Breast epithelium (tissue), 4 donors: ENCODE measurements around the gene VEZT. TPM values are rescaled to one million over a fixed set of nuclear protein-coding genes. Genes with fewer than 3 reads are reported as not detected.

Source experiments
- DNase-seq, 2 donors: peaks; one replicate each; pipeline ENCODE4 v3.0.0-alpha.2; 2019; ENCODE audit warnings: low spot score in 2 of 2
- H3K27ac ChIP-seq, 2 donors: fragments of 200-600 bp; sonication (generic) in 1 of 2; one replicate each; pipeline ENCODE4 v1.5.1; 2016 to 2019; ENCODE audit warnings: mild to moderate bottlenecking in 1 of 2
- H3K27me3 ChIP-seq, 2 donors: fragments of 200-600 bp; sonication (generic) in 1 of 2; one replicate each; pipeline versions ENCODE4 v1.5.1 to v1.6.0; 2017 to 2019; ENCODE audit warnings: control low read depth in 1 of 2, mild to moderate bottlenecking in 1 of 2
- H3K36me3 ChIP-seq: fragments of 200-600 bp; one replicate; pipeline ENCODE4 v1.5.1; 2019
- H3K4me1 ChIP-seq, 2 donors: fragments of 200-600 bp; sonication (generic); one replicate each; pipeline ENCODE4 v1.5.1; 2016 to 2019; ENCODE audit warnings: control low read depth in 1 of 2
- H3K4me3 ChIP-seq, 3 donors: fragments of 200-600 bp; sonication (generic); 1 replicate in 2 of 3; 2 replicates in 1 of 3; pipeline ENCODE4 v1.5.1; 2016 to 2019; ENCODE audit warnings: mild to moderate bottlenecking in 3 of 3, moderate library complexity in 2 of 3
- H3K9me3 ChIP-seq, 2 donors: fragments of 200-600 bp; sonication (generic) in 1 of 2; one replicate each; pipeline ENCODE4 v1.5.1; 2016 to 2019; ENCODE audit warnings: control low read depth in 1 of 2
- POLR2A ChIP-seq: fragments of 450-650 bp; IDR thresholded peaks from one replicate; pipeline ENCODE4 v1.6.1; 2016; ENCODE audit warnings: antibody characterized with exemption, mild to moderate bottlenecking, moderate library complexity
- POLR2AphosphoS5 ChIP-seq, 3 donors: sonication (generic); formaldehyde crosslinking; IDR thresholded peaks; one replicate each; pipeline ENCODE4 v1.6.1; 2017; ENCODE audit warnings: antibody characterized with exemption in 3 of 3
- intact Hi-C: fragments of 100-400 bp; cut with DNase I; formaldehyde crosslinking; loops from one replicate; pipeline ENCODE4 v1.15.1; 2023; ENCODE audit warnings: low total_unique reads
- total RNA-seq, 3 donors: library from RNA; depleted of rRNA; stranded (reverse); fragments of >200 nt; gene quantifications; one replicate each; pipeline ENCODE4 v1.1.0, GENCODE V29; 2016
- TF ChIP-seq, protein P1 (sequence below), 3 donors: fragments of 450-650 bp; IDR thresholded peaks; one replicate each; pipeline ENCODE4 v1.5.1; 2016 to 2017; ENCODE audit warnings: antibody characterized with exemption in 3 of 3, mild to moderate bottlenecking in 3 of 3, moderate library complexity in 3 of 3

Gene VEZT
- total RNA-seq, 3 donors from 2014 or later: 72.8 to 126 (median 73.8) TPM

DNA sequence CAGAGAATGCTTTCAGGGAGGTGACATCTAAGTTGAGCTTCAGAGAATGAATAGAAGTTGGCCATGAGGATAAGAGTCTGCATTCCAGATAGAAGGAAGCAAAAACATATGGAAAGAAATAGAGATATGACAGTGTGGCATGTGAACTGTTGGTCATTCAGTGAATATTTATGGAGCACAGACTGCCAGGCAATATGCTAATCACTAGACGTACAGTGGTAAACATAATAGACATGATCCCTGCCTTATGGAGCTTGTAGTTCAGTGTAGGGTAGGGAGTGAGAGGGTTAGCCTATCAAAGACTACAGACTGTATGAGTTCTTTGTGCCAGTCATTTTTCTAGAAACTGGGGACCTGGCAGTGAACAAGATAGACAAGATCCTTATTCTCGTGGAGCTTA is 53.9 kb downstream of the VEZT start:
- no peak overlapping the region for H3K27ac ChIP-seq
- no peaks in the 10 kb centered on the region for H3K27me3 ChIP-seq
- no peak overlapping the region for H3K4me3 ChIP-seq
- TF ChIP-seq, protein P1, sequence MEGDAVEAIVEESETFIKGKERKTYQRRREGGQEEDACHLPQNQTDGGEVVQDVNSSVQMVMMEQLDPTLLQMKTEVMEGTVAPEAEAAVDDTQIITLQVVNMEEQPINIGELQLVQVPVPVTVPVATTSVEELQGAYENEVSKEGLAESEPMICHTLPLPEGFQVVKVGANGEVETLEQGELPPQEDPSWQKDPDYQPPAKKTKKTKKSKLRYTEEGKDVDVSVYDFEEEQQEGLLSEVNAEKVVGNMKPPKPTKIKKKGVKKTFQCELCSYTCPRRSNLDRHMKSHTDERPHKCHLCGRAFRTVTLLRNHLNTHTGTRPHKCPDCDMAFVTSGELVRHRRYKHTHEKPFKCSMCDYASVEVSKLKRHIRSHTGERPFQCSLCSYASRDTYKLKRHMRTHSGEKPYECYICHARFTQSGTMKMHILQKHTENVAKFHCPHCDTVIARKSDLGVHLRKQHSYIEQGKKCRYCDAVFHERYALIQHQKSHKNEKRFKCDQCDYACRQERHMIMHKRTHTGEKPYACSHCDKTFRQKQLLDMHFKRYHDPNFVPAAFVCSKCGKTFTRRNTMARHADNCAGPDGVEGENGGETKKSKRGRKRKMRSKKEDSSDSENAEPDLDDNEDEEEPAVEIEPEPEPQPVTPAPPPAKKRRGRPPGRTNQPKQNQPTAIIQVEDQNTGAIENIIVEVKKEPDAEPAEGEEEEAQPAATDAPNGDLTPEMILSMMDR (IDR thresholded peaks at IDR 0.05): no peak
- TF ChIP-seq POLR2A: no peak
- TF ChIP-seq POLR2AphosphoS5 (IDR thresholded peaks at IDR 0.05): no peak
- no peaks in the 10 kb centered on the region for H3K4me1 ChIP-seq
- intact Hi-C loops: no loop called here
- no peak for DNase-seq
- no peaks in the 10 kb centered on the region for H3K9me3 ChIP-seq
- no peaks in the 10 kb centered on the region for H3K36me3 ChIP-seq

DNA sequence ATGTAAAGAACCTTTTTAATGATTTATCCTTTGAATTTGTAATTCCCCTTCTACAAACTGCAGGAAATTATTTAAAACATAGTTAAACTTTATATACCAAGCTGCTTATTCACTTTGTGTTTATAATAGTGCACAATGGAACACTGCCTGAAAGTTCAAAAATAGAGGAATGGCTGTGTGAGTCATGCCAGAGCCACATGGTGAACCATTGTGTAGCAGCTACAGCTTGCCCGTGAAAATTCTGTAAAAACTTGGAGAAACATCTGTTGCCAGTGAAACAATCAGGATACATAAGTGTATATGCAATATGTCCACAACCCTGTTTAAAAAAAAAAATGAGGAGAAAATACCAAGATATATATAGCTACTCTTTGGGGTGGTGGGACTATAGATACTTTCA is 59.5 kb downstream of the VEZT start:
- Histone ChIP-seq H3K27ac (no peak overlapping the region), H3K4me3 (no peak overlapping the region), H3K36me3 (no peaks in the 10 kb centered on the region), H3K27me3 (no peaks in the 10 kb centered on the region), H3K4me1 (no peaks in the 10 kb centered on the region), H3K9me3 (no peaks in the 10 kb centered on the region)
- DNase-seq: no peak
- TF ChIP-seq POLR2A (no peak), POLR2AphosphoS5 (IDR thresholded peaks at IDR 0.05) (no peak)
- TF ChIP-seq, protein P1 (IDR thresholded peaks at IDR 0.05): no peak
- intact Hi-C loops: no loop called here

GRCh38 chr12:95279856-95280255 is 62.2 kb downstream of the VEZT start:
- TF ChIP-seq POLR2AphosphoS5 (IDR thresholded peaks at IDR 0.05): no peak
- no peaks in the 10 kb centered on the region for H3K4me1 ChIP-seq
- H3K36me3 ChIP-seq: peaks cover 6% of the 10 kb centered on the region
- intact Hi-C loops: no loop called here
- no peaks in the 10 kb centered on the region for H3K9me3 ChIP-seq
- no peaks in the 10 kb centered on the region for H3K27me3 ChIP-seq
- no peak overlapping the region for H3K4me3 ChIP-seq
- no peak overlapping the region for H3K27ac ChIP-seq
- no peak for DNase-seq

DNA sequence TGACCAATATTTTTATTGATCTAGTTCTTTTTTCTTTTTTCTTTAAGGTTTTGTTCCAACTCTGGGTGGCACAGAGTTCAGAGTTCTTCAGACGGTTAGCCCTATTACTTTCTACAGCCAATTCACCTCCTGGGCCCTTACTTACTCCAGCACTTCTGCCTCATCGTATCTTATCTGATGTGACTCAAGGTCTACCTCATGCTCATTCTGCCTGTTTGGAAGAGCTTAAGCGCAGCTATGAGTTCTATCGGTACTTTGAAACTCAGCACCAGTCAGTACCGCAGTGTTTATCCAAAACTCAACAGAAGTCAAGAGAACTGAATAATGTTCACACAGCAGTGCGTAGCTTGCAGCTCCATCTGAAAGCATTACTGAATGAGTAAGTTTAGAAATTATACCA is 64.7 kb downstream of the VEZT start:
- DNase-seq: no peak
- Histone ChIP-seq H3K27me3 (no peaks in the 10 kb centered on the region), H3K27ac (no peak overlapping the region), H3K4me1 (no peaks in the 10 kb centered on the region), H3K9me3 (no peaks in the 10 kb centered on the region), H3K4me3 (no peak overlapping the region), H3K36me3 (peaks cover 6% of the 10 kb centered on the region)
- intact Hi-C loops: no loop called here
- TF ChIP-seq POLR2AphosphoS5 (IDR thresholded peaks at IDR 0.05) (no peak), POLR2A (no peak)
- TF ChIP-seq, protein P1 (IDR thresholded peaks at IDR 0.05): no peak

- H3K27ac ChIP-seq: no peak overlapping the region
- H3K36me3 ChIP-seq: peaks cover 6% of the 10 kb centered on the region
- intact Hi-C loops: no loop called here
- TF ChIP-seq POLR2A: no peak
- DNase-seq: no peak
- H3K9me3 ChIP-seq: no peaks in the 10 kb centered on the region
- H3K4me3 ChIP-seq: no peak overlapping the region
- H3K4me1 ChIP-seq: no peaks in the 10 kb centered on the region
- H3K27me3 ChIP-seq: no peaks in the 10 kb centered on the region
These were observed 65.8 kb downstream of the VEZT start for GRCh38 chr12:95283371-95283770.

DNA sequence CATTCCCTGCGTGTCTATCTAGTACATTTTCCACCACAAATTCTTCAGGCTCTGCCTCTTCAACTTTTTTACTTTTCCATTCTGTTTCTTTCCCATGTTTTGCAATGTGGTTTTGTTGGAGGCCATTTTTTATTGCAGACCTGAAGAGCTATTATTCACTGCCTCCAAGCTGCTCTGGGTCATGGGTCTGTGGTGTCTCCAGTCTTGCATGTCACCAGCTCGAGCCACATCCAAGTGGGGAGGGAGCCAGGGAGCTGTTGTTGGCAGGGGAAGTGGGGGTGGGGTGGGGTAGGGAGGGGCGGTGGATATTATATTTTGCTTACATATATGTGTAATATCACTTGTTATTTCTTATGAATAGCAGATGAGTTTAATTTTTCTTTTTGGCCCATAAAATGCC is 69.1 kb downstream of the VEZT start:
- no peaks in the 10 kb centered on the region for H3K4me1 ChIP-seq
- H3K9me3 ChIP-seq: no peaks in the 10 kb centered on the region
- H3K27ac ChIP-seq: no peak overlapping the region
- no peak for TF ChIP-seq POLR2AphosphoS5 (IDR thresholded peaks at IDR 0.05)
- TF ChIP-seq, protein P1 (IDR thresholded peaks at IDR 0.05): no peak
- no peak for TF ChIP-seq POLR2A
- DNase-seq: no peak
- intact Hi-C loops: no loop called here
- H3K36me3 ChIP-seq: peaks cover 6% of the 10 kb centered on the region
- H3K27me3 ChIP-seq: no peaks in the 10 kb centered on the region
- H3K4me3 ChIP-seq: no peak overlapping the region
